Rectal smooth muscle tissue (tissue), 1 donor: ENCODE measurements around the gene VPS52.
A peak's percentile ranks its signal among the peaks of the same experiment; 100 is the strongest.
"Not testable (repeated sequence)": the region's sequence is repeated elsewhere in the genome, so short reads cannot be mapped to it uniquely, and the experiment has no call there.

Experiments used
- H3K27ac ChIP-seq: one replicate; pipeline ENCODE4 v1.7.0; 2013; ENCODE audit warnings: low read depth, low read length, inconsistent platforms
- H3K27me3 ChIP-seq: one replicate; pipeline ENCODE4 v1.7.0; 2013; ENCODE audit warnings: low read length; ENCODE audit not compliant: control insufficient read depth, insufficient read depth
- H3K36me3 ChIP-seq: one replicate; pipeline ENCODE4 v1.7.0; 2013; ENCODE audit warnings: low read length; ENCODE audit not compliant: control insufficient read depth, insufficient read depth
- H3K4me1 ChIP-seq: one replicate; pipeline ENCODE4 v1.7.0; 2013; ENCODE audit warnings: low read length; ENCODE audit not compliant: control insufficient read depth, insufficient read depth
- H3K4me3 ChIP-seq: one replicate; pipeline ENCODE4 v1.7.0; 2013; ENCODE audit warnings: low read length
- H3K9ac ChIP-seq: one replicate; pipeline ENCODE4 v1.7.0; 2013; ENCODE audit warnings: low read length

The VPS52 gene

GRCh38 chr6:33286946-33287914 lies 15.6 kb upstream of the VPS52 start:
- Histone ChIP-seq H3K4me3 (no peak overlapping the region), H3K36me3 (peaks cover 11% of the 10 kb centered on the region)

GRCh38 chr6:33285214-33285613 lies 13.5 kb upstream of the VPS52 start:
- H3K27ac ChIP-seq, H3K9ac ChIP-seq, H3K36me3 ChIP-seq, H3K4me3 ChIP-seq, H3K27me3 ChIP-seq: not testable (repeated sequence)
- peaks cover 16% of the 10 kb centered on the region for H3K4me1 ChIP-seq

More at GRCh38 chr6:33286946-33287914, 15.6 kb upstream of the VPS52 start:
- H3K27ac ChIP-seq: no peak overlapping the region
- H3K9ac ChIP-seq: no peak overlapping the region
- H3K4me1 ChIP-seq: peaks cover 18% of the 10 kb centered on the region
- H3K27me3 ChIP-seq: no peaks in the 10 kb centered on the region

GRCh38 chr6:33280539-33280938 lies 8.9 kb upstream of the VPS52 start:
- peaks cover 10% of the 10 kb centered on the region for H3K4me1 ChIP-seq
- H3K27ac ChIP-seq: no peak overlapping the region
- peaks cover 22% of the 10 kb centered on the region for H3K36me3 ChIP-seq
- no peak overlapping the region for H3K9ac ChIP-seq
- H3K4me3 ChIP-seq: no peak overlapping the region
- no peaks in the 10 kb centered on the region for H3K27me3 ChIP-seq

GRCh38 chr6:33279971-33280511 lies 8.4 kb upstream of the VPS52 start:
- Histone ChIP-seq H3K27me3 (no peaks in the 10 kb centered on the region), H3K27ac (no peak overlapping the region), H3K9ac (no peak overlapping the region), H3K4me1 (peaks cover 10% of the 10 kb centered on the region), H3K36me3 (peaks cover 23% of the 10 kb centered on the region), H3K4me3 (no peak overlapping the region)

GRCh38 chr6:33279257-33279695 lies 7.6 kb upstream of the VPS52 start:
- Histone ChIP-seq H3K9ac (no peak overlapping the region), H3K27ac (no peak overlapping the region), H3K36me3 (peaks cover 27% of the 10 kb centered on the region), H3K4me1 (peaks cover 10% of the 10 kb centered on the region), H3K4me3 (no peak overlapping the region), H3K27me3 (no peaks in the 10 kb centered on the region)

GRCh38 chr6:33278810-33279209 lies 7.1 kb upstream of the VPS52 start:
- H3K27ac ChIP-seq: no peak overlapping the region
- no peak overlapping the region for H3K4me3 ChIP-seq
- H3K9ac ChIP-seq: no peak overlapping the region
- peaks cover 30% of the 10 kb centered on the region for H3K36me3 ChIP-seq
- no peaks in the 10 kb centered on the region for H3K27me3 ChIP-seq
- H3K4me1 ChIP-seq: peaks cover 14% of the 10 kb centered on the region

GRCh38 chr6:33278392-33278741 lies 6.7 kb upstream of the VPS52 start:
- peaks cover 15% of the 10 kb centered on the region for H3K4me1 ChIP-seq
- no peak overlapping the region for H3K9ac ChIP-seq
- no peak overlapping the region for H3K4me3 ChIP-seq
- peaks cover 30% of the 10 kb centered on the region for H3K36me3 ChIP-seq
- H3K27me3 ChIP-seq: no peaks in the 10 kb centered on the region
- H3K27ac ChIP-seq: no peak overlapping the region

GRCh38 chr6:33277663-33278391 lies 6.2 kb upstream of the VPS52 start:
- Histone ChIP-seq H3K27ac (peak overlapping the region; percentile 87), H3K4me3 (peak overlapping the region; percentile 83), H3K36me3 (peaks cover 30% of the 10 kb centered on the region), H3K9ac (peak overlapping the region; percentile 75), H3K4me1 (peaks cover 20% of the 10 kb centered on the region), H3K27me3 (no peaks in the 10 kb centered on the region)

- Histone ChIP-seq H3K36me3 (peaks cover 28% of the 10 kb centered on the region), H3K4me3 (peak within 1 kb of the TSS; percentile 83), H3K27me3 (no peaks in the 10 kb centered on the region), H3K4me1 (peaks cover 27% of the 10 kb centered on the region), H3K27ac (peak within 1 kb of the TSS; percentile 87), H3K9ac (peak within 1 kb of the TSS; percentile 75)
These were observed 5.4 kb upstream of the VPS52 start, which contains the start of gene B3GALT4 for GRCh38 chr6:33276864-33277662. Gene B3GALT4, plus strand, starts transcription at chr6:33277123. Its CDS starts 297 bp downstream, at chr6:33277420.

GRCh38 chr6:33276581-33276863 lies 4.8 kb upstream of the VPS52 start:
- peak overlapping the region; percentile 2 for H3K9ac ChIP-seq
- no peaks in the 10 kb centered on the region for H3K27me3 ChIP-seq
- peak overlapping the region; percentile 83 for H3K4me3 ChIP-seq
- H3K4me1 ChIP-seq: peaks cover 27% of the 10 kb centered on the region
- H3K36me3 ChIP-seq: peaks cover 28% of the 10 kb centered on the region
- peak overlapping the region; percentile 87 for H3K27ac ChIP-seq

GRCh38 chr6:33275795-33276580 lies 4.3 kb upstream of the VPS52 start:
- Histone ChIP-seq H3K4me1 (peaks cover 29% of the 10 kb centered on the region), H3K36me3 (peaks cover 28% of the 10 kb centered on the region), H3K27ac (peak overlapping the region; percentile 87), H3K4me3 (peak overlapping the region; percentile 83)
- H3K27me3 ChIP-seq, H3K9ac ChIP-seq: not testable (repeated sequence)
